Aorta (tissue), 5 donors: ENCODE data around the gene RBM19. TPM values are rescaled to one million over a fixed set of nuclear protein-coding genes. Genes with fewer than 3 reads are reported as not detected.

Source experiments
- ATAC-seq: fragments of 200-7000 bp; cut with Tn5 transposase; one replicate; pipeline ENCODE4 v1.9.1; 2022; ENCODE audit warnings: moderate library complexity; ENCODE audit not compliant: low FRiP score
- DNase-seq, 2 donors: peaks; one replicate each; pipeline ENCODE4 v3.0.0-alpha.2; 2020
- H3K27ac ChIP-seq, 2 donors: one replicate each; pipeline ENCODE4 v1.5.1; 2013; ENCODE audit warnings: low read length in 2 of 2, mild to moderate bottlenecking in 2 of 2, moderate library complexity in 2 of 2, control low read depth in 1 of 2, inconsistent platforms in 1 of 2, low read depth in 1 of 2
- H3K27me3 ChIP-seq, 2 donors: one replicate each; pipeline ENCODE4 v1.6.1; 2013; ENCODE audit warnings: control low read depth in 1 of 2, low read length in 1 of 2, mild to moderate bottlenecking in 1 of 2, moderate library complexity in 1 of 2; ENCODE audit not compliant: insufficient read depth in 2 of 2, control insufficient read depth in 1 of 2
- H3K36me3 ChIP-seq, 2 donors: one replicate each; pipeline ENCODE4 v1.6.1; 2013; ENCODE audit warnings: control low read depth in 1 of 2, low read length in 1 of 2, mild to moderate bottlenecking in 1 of 2; ENCODE audit not compliant: insufficient read depth in 2 of 2, control insufficient read depth in 1 of 2
- H3K4me1 ChIP-seq, 2 donors: one replicate each; pipeline ENCODE4 v1.6.1; 2013; ENCODE audit warnings: low read length in 2 of 2, control low read depth in 1 of 2, mild to moderate bottlenecking in 1 of 2, moderate library complexity in 1 of 2; ENCODE audit not compliant: insufficient read depth in 2 of 2, control insufficient read depth in 1 of 2
- H3K4me3 ChIP-seq, 2 donors: one replicate each; pipeline ENCODE4 v1.5.1; 2013; ENCODE audit warnings: low read length in 2 of 2, control low read depth in 1 of 2, mild to moderate bottlenecking in 1 of 2
- H3K9me3 ChIP-seq: one replicate; pipeline ENCODE4 v1.6.1; 2013; ENCODE audit warnings: mild to moderate bottlenecking, low read length; ENCODE audit not compliant: control insufficient read depth
- WGBS, 2 donors: extraction: QIAGEN DNeasy Blood & Tissue Kit; methylation state at CpG; one replicate each; pipeline ENCODE4 v1.1.7; 2013; 5-methylcytosine and 5-hydroxymethylcytosine counted together
- intact Hi-C, 2 donors: fragments of 100-400 bp; cut with DNase I; formaldehyde crosslinking; loops; one replicate each; pipeline versions ENCODE4 v1.14.2 to v1.15.0; 2022
- polyA plus RNA-seq, 2 donors: library from polyadenylated mRNA; stranded (reverse); fragments of 200-250 nt; gene quantifications; one replicate each; pipeline ENCODE4 v1.2.3, GENCODE V29; 2013
- total RNA-seq, 2 donors: library from RNA; stranded (reverse); fragmentation: NEBNext Ultra II Directional; extraction: Animal tissue kit (Norgen Biotek cat#: 25700); gene quantifications; one replicate each; pipeline ENCODE4 v1.2.1, GENCODE V29; 2021
- donor health status: healthy with polysubstance abuse.
- donor health status: Bipolar disorder and iron deficiency.
- donor health status: DM: no; HTN: no; CAD: no.
- donor health status: DM: no; HTN: no; CAD: no.
- donor health status: DM: yes; HTN: yes; CAD: no.

Gene RBM19
- total and polyA plus RNA-seq, 4 donors = 5.6 to 31.8 (median 26.0) TPM

GRCh38 chr12:113788020-113788856, 177.9 kb downstream of the RBM19 start:
- H3K27me3 ChIP-seq = no peaks in the 10 kb centered on the region
- intact Hi-C loops = no loop called here
- no peak for DNase-seq

GRCh38 chr12:113786107-113786506, 180.0 kb downstream of the RBM19 start:
- Histone ChIP-seq H3K36me3 (no peaks in the 10 kb centered on the region), H3K4me1 (no peaks in the 10 kb centered on the region), H3K27ac (no peak overlapping the region), H3K4me3 (no peak overlapping the region), H3K9me3 (peaks cover 5% of the 10 kb centered on the region), H3K27me3 (peaks cover 0 to 1% of the 10 kb centered on the region in 2 donors)
- intact Hi-C loops = no loop called here
- 78 to 84% methylated on average over 2 of the region's 2 CpGs for WGBS, 2 donors
- DNase-seq (no peak), ATAC-seq (no peak)

More at GRCh38 chr12:113788020-113788856, 177.9 kb downstream of the RBM19 start:
- Histone ChIP-seq H3K27ac (no peak overlapping the region), H3K36me3 (no peaks in the 10 kb centered on the region), H3K4me3 (no peak overlapping the region), H3K4me1 (no peaks in the 10 kb centered on the region), H3K9me3 (peaks cover 5% of the 10 kb centered on the region)
- ATAC-seq = no peak
- WGBS, 2 donors = 57 to 59% methylated on average over 5 of the region's 5 CpGs

GRCh38 chr12:113783811-113784210, 182.3 kb downstream of the RBM19 start:
- 76 to 80% methylated on average over 5 of the region's 5 CpGs for WGBS, 2 donors
- peaks cover 0 to 4% of the 10 kb centered on the region in 2 donors for H3K27me3 ChIP-seq
- ATAC-seq = no peak
- no peak for DNase-seq
- peaks cover 9% of the 10 kb centered on the region for H3K9me3 ChIP-seq
- no peaks in the 10 kb centered on the region for H3K36me3 ChIP-seq
- no peaks in the 10 kb centered on the region for H3K4me1 ChIP-seq
- intact Hi-C loops = no loop called here
- H3K27ac ChIP-seq = no peak overlapping the region
- no peak overlapping the region for H3K4me3 ChIP-seq

- 6 to 10% methylated on average over 8 to 14 of the region's 14 CpGs for WGBS, 2 donors
- H3K4me3 ChIP-seq = no peak overlapping the region
- H3K4me1 ChIP-seq = no peaks in the 10 kb centered on the region
- no peaks in the 10 kb centered on the region for H3K36me3 ChIP-seq
- intact Hi-C loops = no loop called here
- DNase-seq (no peak), ATAC-seq (no peak)
- no peak overlapping the region for H3K27ac ChIP-seq
- peaks cover 9% of the 10 kb centered on the region for H3K9me3 ChIP-seq
- peaks cover 0 to 4% of the 10 kb centered on the region in 2 donors for H3K27me3 ChIP-seq
Observed at GRCh38 chr12:113782873-113783272, 183.3 kb downstream of the RBM19 start.

GRCh38 chr12:113781415-113782198, 184.5 kb downstream of the RBM19 start:
- DNase-seq = no peak

GRCh38 chr12:113779774-113780173, 186.4 kb downstream of the RBM19 start:
- Histone ChIP-seq H3K4me1 (no peaks in the 10 kb centered on the region), H3K27ac (no peak overlapping the region), H3K27me3 (peaks cover 0 to 4% of the 10 kb centered on the region in 2 donors), H3K36me3 (no peaks in the 10 kb centered on the region), H3K9me3 (peaks cover 6% of the 10 kb centered on the region), H3K4me3 (no peak overlapping the region)
- intact Hi-C loops = no loop called here
- WGBS, 2 donors = 62 to 80% methylated on average over 2 of the region's 2 CpGs
- ATAC-seq = no peak
- DNase-seq = no peak

More at GRCh38 chr12:113781415-113782198, 184.5 kb downstream of the RBM19 start:
- Histone ChIP-seq H3K36me3 (no peaks in the 10 kb centered on the region), H3K9me3 (peaks cover 7% of the 10 kb centered on the region), H3K4me1 (no peaks in the 10 kb centered on the region), H3K27ac (no peak overlapping the region), H3K4me3 (no peak overlapping the region), H3K27me3 (peaks cover 0 to 4% of the 10 kb centered on the region in 2 donors)
- 43 to 44% methylated on average over 10 of the region's 10 CpGs for WGBS, 2 donors
- ATAC-seq = no peak
- intact Hi-C loops = no loop called here

GRCh38 chr12:113778432-113779132, 187.5 kb downstream of the RBM19 start:
- intact Hi-C loops = no loop called here
- Histone ChIP-seq H3K27me3 (peaks cover 0 to 4% of the 10 kb centered on the region in 2 donors), H3K9me3 (peaks cover 6% of the 10 kb centered on the region), H3K4me1 (no peaks in the 10 kb centered on the region), H3K27ac (no peak overlapping the region), H3K4me3 (no peak overlapping the region), H3K36me3 (no peaks in the 10 kb centered on the region)
- WGBS, 2 donors = 31 to 32% methylated on average over 12 of the region's 12 CpGs
- ATAC-seq (no peak), DNase-seq (no peak)

- intact Hi-C loops = no loop called here
- no peaks in the 10 kb centered on the region for H3K4me1 ChIP-seq
Observed at GRCh38 chr12:113777751-113778150, 188.4 kb downstream of the RBM19 start.

More at GRCh38 chr12:113777751-113778150, 188.4 kb downstream of the RBM19 start:
- H3K27me3 ChIP-seq = peaks cover 0 to 4% of the 10 kb centered on the region in 2 donors
- no peak overlapping the region for H3K4me3 ChIP-seq
- DNase-seq (no peak), ATAC-seq (no peak)
- H3K36me3 ChIP-seq = no peaks in the 10 kb centered on the region
- 81 to 85% methylated on average over 2 of the region's 2 CpGs for WGBS, 2 donors
- H3K9me3 ChIP-seq = peaks cover 4% of the 10 kb centered on the region
- H3K27ac ChIP-seq = no peak overlapping the region
